HG03354 (cell line): ENCODE measurements around the gene PTK7.
A peak's percentile ranks its signal among the peaks of the same experiment; 100 is the strongest.

Source experiments
- ATAC-seq: cut with Tn5 transposase; IDR thresholded peaks from one replicate; pipeline ENCODE4 v1.9.1; 2021; ENCODE audit warnings: mild to moderate bottlenecking; ENCODE audit not compliant: unreplicated experiment, poor library complexity, severe bottlenecking

Gene PTK7

DNA sequence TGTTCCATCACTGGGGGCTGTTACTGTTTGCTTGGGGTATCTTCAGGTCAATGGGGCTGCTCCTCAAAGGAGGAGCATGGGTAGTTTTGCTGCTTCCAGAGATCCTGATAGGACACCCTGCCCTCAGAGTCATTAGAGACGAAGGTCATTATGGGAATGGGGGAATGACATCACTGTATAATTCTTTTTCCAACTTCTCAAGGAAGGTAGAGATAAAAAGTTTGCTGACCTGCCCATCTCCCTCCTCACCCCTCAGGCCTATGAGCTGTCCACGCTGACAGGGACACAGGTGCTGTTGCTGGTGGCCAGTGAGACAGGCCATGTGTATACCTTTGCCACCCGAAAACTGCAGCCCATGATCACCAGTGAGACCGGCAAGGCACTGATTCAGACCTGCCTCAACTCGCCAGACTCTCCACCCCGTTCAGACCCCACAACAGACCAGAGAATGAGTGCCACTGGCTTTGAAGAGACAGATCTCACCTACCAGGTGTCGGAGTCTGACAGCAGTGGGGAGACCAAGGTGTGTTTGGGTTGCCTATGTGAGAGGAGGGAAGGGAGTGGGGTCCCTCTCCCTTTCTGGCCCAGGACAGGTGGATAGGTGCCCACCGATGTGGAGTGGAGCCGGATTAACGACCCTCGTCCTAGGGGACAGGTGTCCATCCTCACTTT lies 97.6 kb downstream of the PTK7 start:
- ATAC-seq = no peak

DNA sequence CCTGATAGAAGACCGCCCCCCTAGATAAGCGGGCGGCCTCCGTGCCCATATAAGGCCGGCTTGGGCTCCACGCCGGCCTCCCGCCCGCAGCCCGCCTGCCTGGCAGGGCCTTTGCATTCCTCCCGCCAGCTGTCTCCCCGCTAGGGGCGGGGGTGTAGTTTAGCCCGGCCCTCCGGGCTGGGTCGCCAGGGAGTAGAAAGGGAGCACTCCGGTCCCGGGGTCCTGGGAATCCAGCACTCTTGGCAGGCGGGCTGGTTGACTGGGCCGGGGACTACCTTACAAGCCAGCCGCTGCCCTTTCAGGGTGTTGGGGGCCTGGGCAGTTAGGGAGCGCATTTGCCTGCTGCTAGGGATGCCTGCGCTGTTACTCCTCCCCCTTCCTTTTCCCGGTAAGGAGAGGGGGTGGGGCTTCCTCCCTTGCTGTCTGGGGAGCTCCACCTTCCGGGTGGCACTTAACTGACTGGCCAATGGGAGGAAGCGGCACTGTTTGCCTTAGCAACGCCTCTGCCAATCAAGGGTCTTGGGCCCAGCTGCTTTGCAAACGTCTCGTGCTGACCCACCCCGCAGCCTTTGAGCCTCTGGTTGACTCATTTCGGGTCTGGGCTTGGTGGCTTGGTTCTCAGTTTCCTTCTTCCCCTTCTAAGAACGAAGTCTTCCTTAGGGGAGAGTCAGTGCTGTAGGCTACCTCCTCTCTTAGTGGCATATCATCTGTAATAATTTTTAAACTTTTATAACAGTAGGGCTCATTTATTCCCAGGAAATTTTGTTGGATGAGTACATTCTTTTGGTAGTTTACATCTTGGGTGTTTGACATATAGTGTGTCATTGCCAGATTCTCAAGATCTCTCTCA lies 98.4 kb downstream of the PTK7 start:
- peak; percentile 73 for ATAC-seq

- no peak for ATAC-seq
Measured at GRCh38 chr6:43175676-43176422, 99.7 kb downstream of the PTK7 start.

- no peak for ATAC-seq
Measured at GRCh38 chr6:43176423-43176786, 100.3 kb downstream of the PTK7 start.

- ATAC-seq = no peak
Measured at GRCh38 chr6:43178150-43178549, 102.0 kb downstream of the PTK7 start.

- no peak for ATAC-seq
Measured at GRCh38 chr6:43178951-43179830, 103.1 kb downstream of the PTK7 start.

DNA sequence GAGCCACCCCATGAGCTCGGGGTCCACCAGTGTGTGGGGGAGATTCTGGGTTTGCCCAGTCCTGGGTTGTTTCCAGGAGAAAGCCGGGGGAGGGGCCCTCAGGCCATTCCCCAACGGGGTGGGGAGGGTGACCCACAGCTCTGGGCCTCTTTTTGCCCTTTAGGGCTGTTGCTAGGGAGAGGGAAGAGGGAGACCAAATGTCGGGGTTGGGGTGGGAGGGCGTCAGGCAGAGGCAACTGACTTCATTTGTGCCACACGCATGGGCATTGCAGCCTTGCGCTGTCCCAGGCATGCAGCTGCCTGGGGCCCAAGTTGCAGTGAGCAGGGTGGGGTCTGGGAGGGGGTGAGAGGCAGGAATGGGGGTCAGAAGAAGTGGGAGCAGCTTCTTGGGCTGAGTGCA lies 103.9 kb downstream of the PTK7 start:
- no peak for ATAC-seq

GRCh38 chr6:43180985-43181384 lies 104.9 kb downstream of the PTK7 start:
- ATAC-seq = no peak

- no peak for ATAC-seq
Measured at GRCh38 chr6:43181621-43181941, 105.5 kb downstream of the PTK7 start.

DNA sequence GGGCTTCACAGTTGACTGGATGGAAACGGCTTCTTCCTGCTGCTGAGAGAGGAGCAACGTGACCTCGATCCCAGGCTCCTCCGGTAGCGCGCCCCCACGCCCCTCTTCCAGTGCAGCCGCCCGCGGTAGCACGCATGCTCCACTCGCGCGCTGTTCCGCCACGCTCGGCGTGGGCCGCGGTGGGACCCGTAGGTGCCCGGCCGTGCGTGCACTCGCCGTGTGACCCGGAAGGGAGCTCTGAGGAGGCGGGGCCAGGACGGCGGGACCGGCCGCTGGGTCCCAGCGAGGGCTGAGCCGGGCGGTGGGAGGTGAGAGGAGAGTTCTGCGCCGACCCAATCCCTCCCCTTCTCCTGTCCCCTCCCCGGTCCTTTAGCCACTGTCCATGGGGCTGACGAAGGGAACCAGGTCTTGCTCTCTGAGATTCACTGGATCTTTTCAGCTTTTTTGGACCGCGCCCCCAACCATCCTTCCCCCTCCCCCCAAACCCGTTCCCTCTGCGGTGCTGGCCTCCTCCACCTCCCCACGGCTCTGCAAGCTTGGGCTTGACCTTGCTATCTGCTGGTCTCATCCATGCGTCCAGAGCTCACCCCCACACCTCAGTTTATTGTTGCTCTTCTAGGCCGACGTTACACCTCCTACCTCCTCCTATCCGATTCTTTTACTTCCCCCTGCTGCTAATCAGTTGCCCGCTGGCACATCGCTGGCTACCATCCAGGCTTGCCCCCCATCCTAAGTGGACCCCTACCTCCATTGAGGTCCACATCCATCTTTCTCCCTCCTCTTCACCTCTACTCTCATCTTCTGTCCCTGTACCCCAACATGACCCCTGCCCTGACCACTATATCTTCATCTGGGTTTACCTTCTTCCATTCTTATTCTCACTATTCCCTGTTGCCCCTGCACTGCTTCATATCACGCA lies 106.1 kb downstream of the PTK7 start, which contains the start of gene CUL9:
Gene CUL9 (plus strand): TSS at position 255 of the 919 bp plus-strand sequence. CDS start 2,115 bp downstream, outside the sequence.
- ATAC-seq = peak; percentile 96

DNA sequence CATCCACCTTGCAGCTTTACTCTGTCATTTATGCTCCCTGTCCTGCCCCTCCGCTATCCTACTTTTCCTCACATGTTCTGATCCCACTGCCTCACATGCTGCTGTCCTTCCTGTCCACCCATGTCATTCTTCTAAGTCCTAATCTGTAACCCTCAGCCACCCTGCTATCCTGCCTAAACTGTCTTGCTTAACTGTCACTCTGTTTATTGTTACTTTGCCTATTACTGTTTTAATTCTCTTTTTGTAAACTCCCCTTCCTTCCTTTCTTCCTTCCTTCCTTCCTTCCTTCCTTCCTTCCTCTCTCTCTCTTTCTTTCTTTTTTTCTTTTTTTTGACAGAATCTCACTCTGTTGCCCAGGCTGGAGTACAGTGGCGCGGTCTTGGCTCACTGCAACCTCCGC lies 107.3 kb downstream of the PTK7 start:
- no peak for ATAC-seq

DNA sequence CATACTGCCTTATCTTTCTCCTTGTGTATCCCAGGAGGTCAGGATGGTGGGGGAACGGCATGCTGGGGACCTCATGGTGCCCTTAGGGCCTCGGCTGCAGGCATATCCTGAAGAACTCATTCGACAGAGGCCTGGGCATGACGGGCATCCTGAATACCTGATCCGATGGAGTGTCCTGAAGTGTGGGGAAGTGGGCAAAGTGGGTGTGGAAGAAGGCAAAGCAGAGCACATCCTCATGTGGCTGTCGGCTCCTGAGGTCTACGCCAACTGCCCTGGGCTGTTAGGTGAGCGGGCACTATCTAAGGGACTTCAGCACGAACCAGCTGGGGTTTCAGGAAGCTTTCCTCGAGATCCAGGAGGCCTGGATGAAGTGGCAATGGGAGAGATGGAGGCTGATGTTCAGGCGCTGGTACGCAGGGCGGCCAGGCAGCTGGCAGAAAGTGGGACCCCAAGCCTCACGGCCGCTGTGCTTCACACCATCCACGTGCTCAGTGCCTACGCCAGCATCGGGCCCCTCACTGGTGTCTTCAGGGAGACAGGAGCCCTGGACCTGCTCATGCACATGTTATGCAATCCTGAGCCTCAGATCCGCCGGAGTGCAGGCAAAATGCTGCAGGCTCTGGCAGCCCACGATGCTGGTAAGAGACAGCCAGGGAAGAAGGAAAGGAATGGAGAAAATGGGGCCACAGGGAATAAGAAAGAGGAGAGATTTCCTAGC lies 108.3 kb downstream of the PTK7 start:
- ATAC-seq = no peak

DNA sequence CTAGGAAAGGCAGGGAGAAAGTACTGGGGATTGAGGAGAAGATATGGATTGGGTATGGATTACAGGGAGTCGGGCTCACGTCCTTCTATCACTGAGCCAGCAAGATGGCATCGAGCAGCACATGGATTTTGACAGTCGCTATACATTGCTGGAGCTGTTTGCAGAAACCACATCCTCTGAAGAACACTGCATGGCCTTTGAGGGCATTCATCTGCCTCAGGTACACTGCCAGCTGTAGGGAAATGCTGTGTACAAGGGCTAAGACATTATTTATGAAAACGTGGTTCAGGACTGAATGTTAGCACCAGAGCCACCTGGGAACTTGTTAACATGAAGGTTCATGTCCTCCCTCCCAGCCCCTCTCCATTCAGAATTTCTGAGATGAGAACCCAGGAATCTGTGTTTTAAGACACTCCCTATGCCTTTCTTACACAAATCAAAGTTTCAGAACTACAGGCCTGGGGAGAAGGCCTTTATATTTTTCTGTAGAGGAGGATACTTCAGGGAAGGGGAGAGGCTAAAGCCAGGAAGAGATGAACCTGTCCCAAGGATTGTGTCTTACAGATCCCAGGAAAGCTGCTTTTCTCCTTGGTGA lies 109.4 kb downstream of the PTK7 start:
- no peak for ATAC-seq

- no peak for ATAC-seq
Measured at GRCh38 chr6:43186019-43186418, 109.9 kb downstream of the PTK7 start.

DNA sequence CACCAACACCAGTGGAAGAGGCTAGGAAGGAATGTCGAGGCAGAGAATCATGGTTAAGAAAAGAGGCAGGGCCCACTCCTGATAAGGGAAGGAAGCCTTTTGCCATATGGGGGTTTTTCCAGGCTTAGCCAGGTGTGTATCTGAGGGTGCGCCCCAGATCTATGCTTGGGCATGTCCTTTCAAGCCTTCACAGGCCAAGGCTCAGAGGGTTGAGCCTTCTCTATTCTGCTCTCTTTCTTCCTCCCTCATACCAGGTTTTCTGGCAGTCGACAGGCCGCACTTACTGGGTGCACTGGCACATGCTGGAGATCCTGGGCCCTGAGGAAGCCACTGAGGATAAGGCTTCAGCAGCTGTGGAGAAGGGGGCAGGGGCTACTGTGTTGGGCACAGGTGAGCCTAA lies 110.6 kb downstream of the PTK7 start:
- ATAC-seq = no peak

DNA sequence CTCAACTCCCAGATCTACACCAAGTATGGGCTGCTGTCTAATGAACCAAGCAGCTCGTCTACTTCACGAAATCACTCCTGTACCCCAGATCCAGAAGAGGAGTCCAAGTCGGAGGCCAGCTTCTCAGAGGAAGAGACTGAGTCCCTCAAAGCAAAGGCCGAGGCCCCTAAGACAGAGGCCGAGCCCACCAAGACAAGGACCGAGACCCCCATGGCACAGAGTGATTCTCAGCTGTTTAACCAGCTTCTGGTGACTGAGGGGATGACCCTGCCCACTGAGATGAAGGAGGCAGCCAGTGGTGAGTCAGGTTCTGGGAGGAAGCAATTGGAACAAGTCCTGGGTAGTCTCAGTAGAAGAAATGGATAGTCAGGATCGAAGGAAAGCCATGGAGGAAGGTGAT lies 111.7 kb downstream of the PTK7 start:
- no peak for ATAC-seq

GRCh38 chr6:43188426-43188825 lies 112.3 kb downstream of the PTK7 start:
- ATAC-seq = no peak

DNA sequence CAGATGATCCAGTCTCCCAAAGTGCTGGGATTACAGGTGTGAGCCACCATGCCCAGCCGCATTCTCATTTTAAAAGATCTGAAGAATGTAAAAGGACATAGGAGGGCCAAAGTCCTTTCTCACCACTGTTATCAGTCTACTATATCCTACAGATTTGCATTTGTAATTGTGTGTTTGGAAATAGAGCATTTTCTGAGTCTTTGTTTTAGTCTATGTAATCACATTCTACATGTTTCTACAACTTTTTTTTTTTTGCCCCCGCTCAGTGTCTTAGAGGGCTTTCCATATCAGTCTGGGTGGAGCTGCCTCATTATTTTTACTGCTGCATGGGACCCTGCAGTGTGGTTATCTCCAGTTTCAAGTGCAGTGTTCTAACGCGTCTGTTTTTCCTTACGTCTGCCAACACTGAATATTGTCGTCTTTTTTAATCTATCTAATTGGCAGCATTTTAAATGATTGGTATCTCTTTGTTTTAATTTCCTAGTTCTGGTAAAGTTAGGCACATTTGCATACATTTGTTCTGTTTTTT lies 113.7 kb downstream of the PTK7 start:
- ATAC-seq = no peak
